Measurements from ENCODE around the gene BAG3. TPM values are rescaled to one million over a fixed set of nuclear protein-coding genes. Genes with fewer than 3 reads are reported as not detected.
"Not testable (repeated sequence)": the region's sequence is repeated elsewhere in the genome, so short reads cannot be mapped to it uniquely, and the experiment has no call there.

Gene BAG3
- total and polyA plus RNA-seq, 3 donors from 2014 or later = 36.7 to 50.3 (median 44.8) TPM

DNA sequence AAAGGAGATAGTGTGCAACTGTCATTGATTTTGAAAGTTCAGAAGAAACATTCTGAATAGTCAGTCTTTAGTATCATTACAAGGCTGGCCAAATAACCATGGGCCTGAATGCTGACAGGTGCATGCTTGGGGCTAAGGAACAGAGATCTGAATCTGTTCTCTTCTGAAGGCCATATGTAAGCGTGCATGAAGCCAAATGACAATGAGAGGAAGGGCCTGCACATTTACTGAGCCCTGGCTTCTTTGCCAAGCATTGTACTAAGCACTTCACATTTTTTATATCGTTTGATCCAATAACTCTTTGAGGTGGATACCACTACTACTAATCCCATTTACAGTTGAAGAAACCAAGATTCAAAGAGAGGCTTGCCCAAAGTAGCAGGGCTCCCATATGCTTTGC is 32.0 kb upstream of the BAG3 start:
- no peak overlapping the region for H3K27ac ChIP-seq
- H3K9me3 ChIP-seq = no peaks in the 10 kb centered on the region
- H3K4me1 ChIP-seq = peaks cover 7% of the 10 kb centered on the region
- intact Hi-C loops (cut with DNase I; ENCODE audit: low total_unique reads) = no loop called here
- 45 to 74% methylated on average over 2 of the region's 2 CpGs for WGBS, 2 donors
- no peak for TF ChIP-seq CTCF (IDR thresholded peaks at IDR 0.05)
- no peak for TF ChIP-seq POLR2A (IDR thresholded peaks at IDR 0.05)
- H3K4me3 ChIP-seq = no peak overlapping the region
- no peak for DNase-seq
- no peaks in the 10 kb centered on the region for H3K27me3 ChIP-seq
- no peaks in the 10 kb centered on the region for H3K36me3 ChIP-seq (ENCODE audit: low read depth, missing control alignments)

DNA sequence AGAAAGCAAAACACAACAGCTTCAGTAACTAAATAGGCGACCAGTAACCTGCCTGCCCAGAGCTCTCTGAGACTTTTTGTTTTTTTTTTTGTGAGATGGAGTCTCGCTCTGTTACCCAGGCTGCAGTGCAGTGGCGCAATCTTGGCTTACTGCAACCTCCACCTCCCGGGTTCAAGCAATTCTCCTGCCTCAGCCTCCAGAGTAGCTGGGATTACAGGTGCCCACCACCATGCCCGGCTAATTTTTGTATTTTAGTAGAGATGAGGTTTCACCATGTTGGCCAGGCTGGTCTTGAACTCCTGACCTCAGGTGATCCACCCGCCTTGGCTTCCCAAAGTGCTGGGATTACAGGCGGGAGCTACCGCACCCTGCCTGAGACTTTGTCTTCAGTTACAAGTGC is 31.4 kb upstream of the BAG3 start:
- H3K4me3 ChIP-seq; intact Hi-C loops (cut with DNase I; ENCODE audit: low total_unique reads): not testable (repeated sequence)
- WGBS, 2 donors = 95 to 100% methylated on average over 8 of the region's 8 CpGs

DNA sequence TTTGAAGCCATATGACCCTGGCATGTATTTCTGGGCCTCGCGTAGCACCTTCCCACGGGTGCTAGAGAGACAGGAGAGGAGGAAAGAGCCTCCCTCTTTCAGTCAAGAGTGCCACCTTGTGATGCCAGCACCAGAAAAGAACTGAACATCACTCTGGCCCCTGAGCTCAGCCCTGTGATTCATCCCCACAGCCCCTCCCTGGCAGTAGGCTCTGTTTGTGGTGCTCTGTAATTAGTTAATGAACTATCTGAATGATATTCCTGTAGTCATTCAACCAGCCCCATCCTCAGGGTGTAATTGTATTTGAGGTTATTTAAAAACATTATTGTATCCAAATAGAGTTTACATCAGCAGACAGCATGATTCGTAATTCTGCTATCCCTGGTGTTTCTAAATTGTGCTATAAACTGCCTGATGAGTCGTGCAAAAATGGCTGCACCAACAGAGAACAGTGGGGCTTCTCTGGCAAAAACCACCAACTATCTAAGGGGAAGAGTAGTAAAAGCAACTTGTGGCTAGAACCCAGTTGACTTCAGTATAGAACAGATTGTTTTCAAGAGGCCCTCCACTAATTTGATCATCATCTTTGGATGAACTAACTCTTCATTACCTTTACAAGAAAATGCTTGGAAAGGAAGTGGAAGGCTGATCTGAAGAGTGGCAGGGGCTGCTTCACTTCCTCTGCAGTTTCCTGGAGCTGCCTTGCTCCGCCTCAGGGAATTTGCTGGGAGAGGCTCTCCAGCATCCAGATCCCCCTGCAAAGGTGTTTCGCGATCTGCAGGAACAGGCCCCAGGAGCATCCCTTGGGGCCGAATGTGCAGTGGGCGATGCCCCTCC is 30.7 kb upstream of the BAG3 start:
- Histone ChIP-seq H3K27ac (no peak overlapping the region), H3K9me3 (no peaks in the 10 kb centered on the region), H3K36me3 (ENCODE audit: low read depth, missing control alignments) (no peaks in the 10 kb centered on the region), H3K4me1 (peaks cover 7% of the 10 kb centered on the region), H3K27me3 (no peaks in the 10 kb centered on the region), H3K4me3 (no peak overlapping the region)
- intact Hi-C loops (cut with DNase I; ENCODE audit: low total_unique reads) = no loop called here
- no peak for TF ChIP-seq CTCF (IDR thresholded peaks at IDR 0.05)
- no peak for TF ChIP-seq POLR2A (IDR thresholded peaks at IDR 0.05)
- 75 to 85% methylated on average over 10 of the region's 10 CpGs for WGBS, 2 donors
- DNase-seq = no peak

More for the DNA sequence above, 31.4 kb upstream of the BAG3 start:
- H3K27ac ChIP-seq; H3K27me3 ChIP-seq; DNase-seq; H3K36me3 ChIP-seq (ENCODE audit: low read depth, missing control alignments); H3K4me1 ChIP-seq; H3K9me3 ChIP-seq: not testable (repeated sequence)

GRCh38 chr10:119621078-119621384 is 30.1 kb upstream of the BAG3 start:
- no peak for DNase-seq
- WGBS, 2 donors = 62 to 65% methylated on average over 3 of the region's 3 CpGs
- intact Hi-C loops (cut with DNase I; ENCODE audit: low total_unique reads) = no loop called here

More at GRCh38 chr10:119621078-119621384, 30.1 kb upstream of the BAG3 start:
- TF ChIP-seq POLR2A (IDR thresholded peaks at IDR 0.05) (no peak), CTCF (IDR thresholded peaks at IDR 0.05) (no peak)
- Histone ChIP-seq H3K4me1 (peaks cover 7% of the 10 kb centered on the region), H3K4me3 (no peak overlapping the region), H3K27me3 (no peaks in the 10 kb centered on the region), H3K36me3 (ENCODE audit: low read depth, missing control alignments) (no peaks in the 10 kb centered on the region), H3K9me3 (no peaks in the 10 kb centered on the region), H3K27ac (no peak overlapping the region)
